GM18517 (cell line): Measurements from ENCODE around the gene PLTP.
A peak's percentile ranks its signal among the peaks of the same experiment; 100 is the strongest.

Experiments used
- ATAC-seq: cut with Tn5 transposase; IDR thresholded peaks from one replicate; pipeline ENCODE4 v1.9.1; 2021; ENCODE audit warnings: mild to moderate bottlenecking, moderate library complexity; ENCODE audit not compliant: unreplicated experiment

Gene PLTP

GRCh38 chr20:45921337-45922189 is 9.6 kb upstream of the PLTP start:
- no peak for ATAC-seq

DNA sequence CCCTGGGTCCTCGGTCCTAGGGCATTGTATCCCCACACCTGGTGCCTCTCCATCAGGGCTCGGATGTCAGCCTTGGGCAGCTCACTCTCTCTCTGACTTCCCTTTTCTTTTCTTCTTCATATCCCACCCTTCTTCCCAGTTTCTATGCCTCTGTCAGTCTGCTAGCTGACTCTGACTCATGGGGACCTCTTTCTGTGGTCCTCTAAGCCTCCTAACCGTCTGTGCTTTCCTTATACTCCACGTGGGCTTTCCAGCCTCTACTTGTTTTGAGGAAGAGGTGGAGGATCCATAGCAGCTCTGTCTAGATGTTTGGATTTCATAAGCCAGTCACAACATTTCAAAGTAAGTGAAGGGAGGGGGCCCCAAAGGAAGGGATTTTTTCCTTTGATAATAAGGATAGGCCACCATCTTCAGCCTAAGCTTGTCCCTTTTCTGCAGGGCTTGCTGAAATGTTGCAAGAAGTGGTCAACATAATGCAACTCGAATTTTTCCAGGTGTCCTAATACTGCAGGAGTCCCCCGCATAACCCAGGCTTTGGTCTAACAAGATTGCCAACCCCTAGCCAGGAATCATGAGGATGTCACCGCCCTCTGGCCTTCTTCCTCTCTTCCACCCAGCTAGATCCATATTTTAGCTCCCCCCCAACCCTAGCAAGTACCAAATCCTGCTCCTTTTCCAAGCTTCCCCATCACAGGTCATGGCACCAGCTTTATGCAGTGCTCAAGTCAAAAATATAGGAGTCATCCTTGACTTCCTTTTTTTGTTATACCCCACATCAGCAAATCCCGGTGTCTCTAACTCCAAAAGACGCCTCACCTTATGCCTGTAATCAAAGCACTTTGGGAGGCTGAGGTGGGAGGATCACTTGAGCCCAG is 8.7 kb upstream of the PLTP start:
- no peak for ATAC-seq

DNA sequence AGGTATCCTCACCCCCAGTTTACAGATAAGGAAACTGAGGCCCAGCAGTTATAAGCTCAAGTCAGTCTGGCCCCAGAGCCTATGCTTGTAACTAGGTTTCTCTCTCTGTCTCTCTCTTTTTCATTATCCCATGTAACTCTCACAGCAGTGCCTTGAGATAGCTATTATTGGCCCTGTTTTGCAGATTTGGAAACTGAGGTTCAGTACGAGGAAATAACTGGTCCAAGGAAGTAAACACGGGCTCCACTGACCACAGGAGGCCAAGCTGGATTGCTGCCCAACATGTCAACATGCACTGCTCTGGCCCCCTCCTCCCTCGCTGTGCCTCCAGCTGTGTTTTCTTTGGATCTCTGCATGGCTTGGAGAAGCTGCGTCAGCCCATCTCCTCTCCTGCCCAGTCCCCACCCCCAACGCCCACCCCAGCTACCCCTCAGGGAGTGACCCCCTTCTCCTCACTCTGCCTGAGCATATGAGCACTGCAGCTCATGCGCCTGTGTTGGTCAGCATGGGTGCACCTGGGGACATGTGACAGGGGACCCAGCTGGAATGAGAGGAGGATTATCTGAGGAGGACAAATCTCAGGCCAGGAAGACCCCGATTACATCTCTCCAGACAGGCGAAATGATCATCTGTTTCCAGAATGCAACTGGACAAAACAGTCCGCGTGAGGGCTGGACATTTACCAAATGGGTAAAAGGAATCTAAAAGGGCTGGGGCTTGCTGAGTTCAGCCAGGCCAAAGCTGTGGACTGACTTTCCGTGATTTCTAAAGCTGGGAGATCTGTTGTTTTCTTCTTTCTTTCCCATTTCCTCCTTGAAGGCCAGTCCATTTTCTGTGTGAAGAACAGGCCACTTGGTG is 7.8 kb upstream of the PLTP start:
- ATAC-seq = no peak

- no peak for ATAC-seq
Measured at GRCh38 chr20:45918779-45919537, 7.0 kb upstream of the PLTP start.

GRCh38 chr20:45918182-45918737 is 6.3 kb upstream of the PLTP start:
- ATAC-seq = no peak

DNA sequence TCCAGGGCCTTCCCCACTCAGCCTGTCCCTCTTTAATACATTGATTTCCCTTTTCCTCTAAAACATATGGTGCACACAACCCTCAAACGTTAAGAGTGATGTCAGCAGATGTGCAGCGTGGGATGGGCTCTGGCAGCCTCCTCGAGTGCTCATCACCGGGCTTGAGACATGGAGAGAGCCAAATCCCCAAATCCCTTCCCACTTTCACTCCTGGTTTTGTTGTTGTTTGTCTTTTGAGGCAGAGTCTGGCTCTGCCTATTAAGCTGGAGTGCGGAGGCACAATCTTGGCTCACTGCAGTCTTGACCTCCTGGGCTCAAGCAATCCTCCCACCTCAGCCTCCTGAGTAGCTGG is 5.8 kb upstream of the PLTP start:
- no peak for ATAC-seq

DNA sequence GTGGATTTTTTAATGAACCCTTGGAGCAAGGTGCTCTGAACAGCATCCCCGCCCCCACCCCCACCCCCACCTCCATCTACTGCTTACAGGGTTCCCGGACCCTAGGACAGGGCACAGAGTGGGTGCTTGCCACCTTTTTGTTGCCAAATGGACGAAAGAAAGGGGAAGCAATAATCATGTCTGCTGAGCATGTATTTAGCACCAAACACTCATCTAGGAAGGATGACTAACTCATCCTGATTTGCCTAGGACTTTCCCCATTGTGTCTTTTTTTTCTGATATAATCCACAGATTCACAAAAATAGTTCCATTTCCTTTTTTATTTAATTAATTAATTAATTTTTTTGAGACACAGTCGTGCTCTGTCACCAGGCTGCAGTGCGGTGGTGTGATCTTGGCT is 1.2 kb upstream of the PLTP start:
- no peak for ATAC-seq

DNA sequence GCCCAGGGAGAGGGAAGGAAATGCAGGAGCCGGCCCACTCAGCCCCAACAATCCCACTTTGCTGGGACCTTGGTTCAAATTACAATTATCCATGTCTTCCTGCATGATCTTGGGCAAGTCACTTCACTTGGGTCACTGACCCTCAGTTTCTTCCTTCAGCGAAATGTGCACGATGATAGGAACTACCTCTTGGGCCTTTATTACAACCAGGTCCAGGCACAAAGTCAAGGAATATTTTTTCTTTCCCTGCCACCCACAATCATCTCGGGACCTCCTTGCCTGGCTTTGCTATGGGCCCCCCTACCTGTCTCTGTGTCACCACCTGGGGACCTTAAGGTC is 358 bp upstream of the PLTP start:
- no peak for ATAC-seq

- peak; percentile 83 for ATAC-seq
Measured at GRCh38 chr20:45910670-45911485, 1.1 kb downstream of the PLTP start.

- ATAC-seq = no peak
Measured at GRCh38 chr20:45909817-45910669, 1.9 kb downstream of the PLTP start.

GRCh38 chr20:45909336-45909808 is 2.6 kb downstream of the PLTP start:
- no peak for ATAC-seq

DNA sequence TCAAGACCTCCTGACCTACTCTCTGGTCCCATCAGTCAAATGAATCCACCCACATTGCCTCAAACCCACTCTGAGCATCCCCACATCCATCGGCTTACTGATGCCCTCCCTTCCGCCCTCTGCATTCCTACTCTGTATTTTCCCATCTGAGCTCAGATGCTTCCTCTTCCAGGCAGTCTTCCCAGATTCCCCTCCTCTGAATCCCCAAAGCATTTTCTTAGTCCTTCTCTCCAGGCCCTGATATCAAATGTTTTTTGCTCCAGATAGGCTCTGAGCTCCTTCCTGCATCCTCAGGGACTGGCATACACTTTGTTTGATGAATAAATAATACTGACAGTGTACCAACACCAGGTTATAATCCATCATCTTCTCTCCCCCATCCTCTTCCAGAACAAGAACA is 3.9 kb downstream of the PLTP start:
- ATAC-seq = no peak

- no peak for ATAC-seq
Measured at GRCh38 chr20:45907219-45907948, 4.6 kb downstream of the PLTP start.

DNA sequence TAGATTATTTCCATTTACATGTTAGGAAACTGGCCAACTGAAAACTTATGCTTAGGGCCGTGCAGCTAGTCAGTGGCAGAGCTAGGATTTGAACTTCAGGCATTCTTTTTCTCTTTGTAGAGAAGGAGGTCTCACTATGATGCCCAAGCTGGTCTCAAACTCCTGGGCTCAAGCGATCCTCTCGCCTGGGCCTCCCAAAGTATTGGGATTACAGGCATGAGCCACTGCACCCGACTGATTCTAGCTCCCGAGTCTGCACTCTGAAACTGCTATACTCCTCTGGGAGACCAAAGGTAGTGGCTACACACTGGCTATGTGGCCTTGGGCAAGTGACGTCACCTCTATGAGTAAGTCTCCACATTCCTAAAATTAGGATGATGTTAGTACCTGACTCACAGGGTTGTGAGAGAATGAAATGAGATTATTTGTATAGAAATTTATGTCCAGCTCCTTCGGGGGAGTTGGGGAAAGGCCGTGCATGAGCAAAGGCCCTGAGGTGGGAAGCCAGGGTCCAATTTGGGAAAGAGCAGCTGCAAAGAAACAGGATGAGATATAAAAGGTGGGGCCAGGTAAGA is 6.4 kb downstream of the PLTP start:
- no peak for ATAC-seq

GRCh38 chr20:45904583-45905504 is 7.1 kb downstream of the PLTP start:
- no peak for ATAC-seq

- no peak for ATAC-seq
Measured at GRCh38 chr20:45902199-45902701, 9.7 kb downstream of the PLTP start.
